Gastrocnemius medialis (tissue), 4 donors: Measurements from ENCODE around the gene IQCE.

ENCODE experiments used
- CTCF ChIP-seq, 5 experiments: fragments of 450-650 bp in 3 of 5; fragments of 200-600 bp in 2 of 5; sonication (generic) in 2 of 5; IDR thresholded peaks in 4 of 5; conservative IDR thresholded peaks in 1 of 5; 1 replicate in 4 of 5; 2 replicates in 1 of 5; pipeline ENCODE4 v1.5.1; 2016 to 2019; ENCODE audit warnings: antibody characterized with exemption in 5 of 5, mild to moderate bottlenecking in 3 of 5, moderate library complexity in 3 of 5
- POLR2A ChIP-seq, 2 donors: fragments of 450-650 bp; IDR thresholded peaks; one replicate each; pipeline ENCODE4 v1.6.1; 2017; ENCODE audit warnings: antibody characterized with exemption in 2 of 2, mild to moderate bottlenecking in 2 of 2, moderate library complexity in 2 of 2

- TF ChIP-seq POLR2A (IDR thresholded peaks at IDR 0.05) (no peak), CTCF (IDR thresholded peaks at IDR 0.05 in 4 of 5, conservative IDR thresholded peaks at IDR 0.05 in 1 of 5) (no peak)
Observed at GRCh38 chr7:2604608-2605174, 45.9 kb downstream of the IQCE start.
